Measurements from ENCODE around the gene SIRPD. TPM values are rescaled to one million over a fixed set of nuclear protein-coding genes. Genes with fewer than 3 reads are reported as not detected.
A peak's percentile ranks its signal among the peaks of the same experiment; 100 is the strongest.

SIRPD gene
- total RNA-seq, 4 donors from 2014 or later, result not detected

DNA sequence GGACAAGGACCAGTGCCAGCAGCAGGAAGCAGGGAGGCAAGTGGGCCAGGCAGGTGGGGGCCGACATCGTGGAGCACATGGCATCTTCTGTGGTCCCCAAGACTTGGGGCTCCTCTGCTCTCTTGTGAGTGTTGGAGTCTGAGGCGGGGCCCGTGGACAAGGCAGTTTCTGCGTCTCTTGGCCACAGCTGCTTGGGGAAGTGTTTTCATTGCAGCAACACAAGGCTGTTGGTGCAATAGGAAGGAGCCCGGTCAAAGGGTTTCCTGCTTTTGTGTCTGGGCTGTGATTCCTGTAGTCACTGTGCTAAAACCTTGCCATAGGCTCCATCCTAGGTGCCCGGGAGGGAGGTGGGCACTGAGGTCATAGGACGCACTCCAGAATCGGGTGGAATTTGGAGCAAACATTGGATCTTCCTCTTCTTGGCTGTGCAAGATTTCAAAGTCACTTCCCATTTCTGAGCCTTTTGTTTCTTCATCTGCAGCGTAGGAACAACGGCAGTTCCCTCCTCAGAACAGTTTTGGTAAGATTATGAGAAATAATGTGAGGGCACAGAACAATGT, 66.1 kb downstream of the SIRPD start, which contains the start of gene SIRPB2:
Gene SIRPB2 (minus strand): TSS at position 140 of the 560 bp plus-strand sequence. CDS start 61 bp downstream, at position 79.
- peaks cover 0 to 3% (median 0%) of the 10 kb centered on the region in 4 donors for H3K4me1 ChIP-seq
- DNase-seq, result peak; percentile 21
- peak within 1 kb of the TSS; percentile 48 to 67 (median 53) for H3K27ac ChIP-seq
- no peaks in the 10 kb centered on the region for H3K36me3 ChIP-seq
- no peaks in the 10 kb centered on the region for H3K9me3 ChIP-seq
- peak within 1 kb of the TSS in 1 of 4 donors; percentile 26 for H3K4me3 ChIP-seq
- WGBS, 2 donors (ENCODE audit: low coverage in 1 of 2), result 65 to 78% methylated on average over 4 to 11 of the region's 11 CpGs
- intact Hi-C loops (cut with DNase I; ENCODE audit: low total_unique reads), result no loop called here
- in situ Hi-C loops (cut with MboI; ENCODE audit: low pct_ligation_motif_present in 1 of 4, low pct_unique_long_range_greater_than_20kb in 1 of 4, low sequenced_read_pairs in 3 of 4), result no loop called here
- peaks cover 22% of the 10 kb centered on the region for H3K27me3 ChIP-seq
- TF ChIP-seq POLR2AphosphoS5 (IDR thresholded peaks at IDR 0.05) (peak in 1 of 3 donors; percentile 23), POLR2A (IDR thresholded peaks at IDR 0.05) (no peak)

DNA sequence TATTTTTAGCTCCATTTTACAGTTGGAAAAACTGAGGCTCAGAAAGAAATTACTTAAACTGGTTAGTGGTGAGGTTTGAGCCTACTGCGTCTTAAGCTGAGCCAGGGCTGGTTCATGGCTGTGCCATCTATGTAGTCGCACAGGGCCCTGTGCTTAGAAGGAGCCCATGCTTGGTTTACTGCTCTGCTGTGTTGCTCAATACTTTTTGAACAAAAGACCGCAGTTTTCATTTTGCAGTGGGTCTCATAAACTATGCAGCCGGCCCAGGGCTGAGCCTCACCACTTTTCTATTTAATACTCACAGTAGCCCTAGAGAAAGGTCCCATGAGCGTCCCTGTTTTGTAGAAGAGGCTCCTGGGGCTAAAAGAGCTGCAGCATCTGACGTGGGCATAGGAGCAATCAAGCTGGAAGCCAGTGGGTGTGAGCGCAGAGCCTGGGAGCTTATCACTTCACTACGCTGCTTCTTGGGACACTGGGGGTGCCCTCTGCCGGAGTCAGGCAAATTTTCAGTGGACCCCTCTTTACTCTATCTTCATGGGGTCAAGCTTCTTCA, 66.8 kb downstream of the SIRPD start:
- in situ Hi-C loops (cut with MboI; ENCODE audit: low pct_ligation_motif_present in 1 of 4, low pct_unique_long_range_greater_than_20kb in 1 of 4, low sequenced_read_pairs in 3 of 4), result no loop called here
- intact Hi-C loops (cut with DNase I; ENCODE audit: low total_unique reads), result no loop called here
- Histone ChIP-seq H3K27me3 (peaks cover 21% of the 10 kb centered on the region), H3K27ac (peak overlapping the region; percentile 48 to 67 (median 53)), H3K36me3 (no peaks in the 10 kb centered on the region), H3K4me3 (peak overlapping the region in 1 of 4 donors; percentile 26), H3K4me1 (peaks cover 0 to 3% (median 0%) of the 10 kb centered on the region in 4 donors), H3K9me3 (no peaks in the 10 kb centered on the region)
- WGBS, 2 donors (ENCODE audit: low coverage in 1 of 2), result 68 to 90% methylated on average over 2 to 9 of the region's 9 CpGs
- no peak for DNase-seq
- TF ChIP-seq POLR2A (IDR thresholded peaks at IDR 0.05) (no peak), EP300 (IDR thresholded peaks at IDR 0.05; ENCODE audit: low read depth) (no peak), CTCF (IDR thresholded peaks at IDR 0.05) (no peak), POLR2AphosphoS5 (IDR thresholded peaks at IDR 0.05) (no peak)

- intact Hi-C loops (cut with DNase I; ENCODE audit: low total_unique reads) (no loop called here), in situ Hi-C loops (cut with MboI; ENCODE audit: low pct_ligation_motif_present in 1 of 4, low pct_unique_long_range_greater_than_20kb in 1 of 4, low sequenced_read_pairs in 3 of 4) (no loop called here)
- Histone ChIP-seq H3K27ac (peak overlapping the region; percentile 48 to 67 (median 53)), H3K9me3 (no peaks in the 10 kb centered on the region), H3K4me1 (peaks cover 0 to 3% (median 0%) of the 10 kb centered on the region in 4 donors), H3K36me3 (no peaks in the 10 kb centered on the region), H3K27me3 (peaks cover 17% of the 10 kb centered on the region), H3K4me3 (peak overlapping the region in 1 of 4 donors; percentile 27)
- no peak for DNase-seq
- 68 to 93% methylated on average over 3 to 6 of the region's 6 CpGs for WGBS, 2 donors (ENCODE audit: low coverage in 1 of 2)
- TF ChIP-seq POLR2AphosphoS5 (IDR thresholded peaks at IDR 0.05) (peak in 2 of 3 donors; percentile 12 to 43), POLR2A (IDR thresholded peaks at IDR 0.05) (peak; percentile 16), CTCF (IDR thresholded peaks at IDR 0.05) (no peak), EP300 (IDR thresholded peaks at IDR 0.05; ENCODE audit: low read depth) (no peak)
Measured at GRCh38 chr20:1489764-1490436, 67.6 kb downstream of the SIRPD start.

- peaks cover 0 to 3% (median 0%) of the 10 kb centered on the region in 4 donors for H3K4me1 ChIP-seq
- no peak for DNase-seq
- in situ Hi-C loops (cut with MboI; ENCODE audit: low pct_ligation_motif_present in 1 of 4, low pct_unique_long_range_greater_than_20kb in 1 of 4, low sequenced_read_pairs in 3 of 4) (no loop called here), intact Hi-C loops (cut with DNase I; ENCODE audit: low total_unique reads) (no loop called here)
- no peak for TF ChIP-seq CTCF (IDR thresholded peaks at IDR 0.05)
- no peaks in the 10 kb centered on the region for H3K36me3 ChIP-seq
- peak overlapping the region in 1 of 4 donors; percentile 27 for H3K4me3 ChIP-seq
- WGBS, 2 donors (ENCODE audit: low coverage in 1 of 2), result 76 to 86% methylated on average over 1 to 2 of the region's 2 CpGs
- no peaks in the 10 kb centered on the region for H3K9me3 ChIP-seq
- H3K27ac ChIP-seq, result peak overlapping the region in 3 of 4 donors; percentile 21 to 48 (median 40)
- H3K27me3 ChIP-seq, result peaks cover 15% of the 10 kb centered on the region
Measured at GRCh38 chr20:1489325-1489724, 68.2 kb downstream of the SIRPD start.
